ENCODE data around the gene PEX13. TPM values are rescaled to one million over a fixed set of nuclear protein-coding genes. Genes with fewer than 3 reads are reported as not detected.
A peak's percentile ranks its signal among the peaks of the same experiment; 100 is the strongest.

Gene PEX13
- total RNA-seq, 1 experiment from 2014 or later = 32.0 TPM

DNA sequence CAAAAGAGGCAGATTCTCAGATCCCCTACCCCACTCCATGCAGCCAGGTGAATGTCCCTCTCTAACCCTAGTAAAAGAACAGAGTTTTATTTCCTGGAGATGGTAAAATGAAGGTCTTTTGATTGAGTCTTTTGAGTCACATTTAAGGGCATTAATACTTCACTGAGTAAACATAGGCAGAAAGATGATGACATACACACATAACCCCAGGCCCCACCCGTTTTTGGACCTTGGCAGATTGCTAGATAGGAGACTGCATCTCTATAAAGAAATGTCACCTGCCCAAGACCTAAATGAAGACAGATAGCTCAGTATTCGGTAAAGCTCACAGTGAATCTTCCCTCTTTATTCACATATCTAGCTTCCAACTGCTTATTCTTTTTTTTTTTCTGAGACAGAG is 28.3 kb upstream of the PEX13 start:
- CTCF ChIA-PET = no interaction called here

DNA sequence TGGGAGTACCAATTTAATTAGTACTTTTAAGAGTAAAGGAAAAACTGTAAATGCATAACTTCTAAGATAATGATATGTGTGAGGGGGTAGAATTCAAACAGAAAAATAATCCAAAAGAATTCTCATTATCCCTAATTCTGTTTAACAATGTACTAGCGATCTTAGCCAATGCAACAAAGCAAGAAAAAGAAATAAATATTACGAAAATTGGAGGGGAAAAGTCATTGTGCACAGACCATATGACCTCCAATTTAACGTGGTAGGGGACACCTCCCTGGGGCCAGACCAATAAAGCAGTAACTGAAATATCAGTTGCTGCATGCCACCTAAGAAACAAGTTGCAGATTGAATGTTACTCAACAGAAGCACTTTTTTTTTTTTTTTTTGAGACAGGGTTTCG is 25.9 kb upstream of the PEX13 start:
- no peaks in the 10 kb centered on the region for H3K36me3 Mint-ChIP-seq (ENCODE audit: insufficient read depth, unreplicated experiment)
- no peaks in the 10 kb centered on the region for H3K9me3 Mint-ChIP-seq (ENCODE audit: low read depth, unreplicated experiment)
- H3K27me3 Mint-ChIP-seq (ENCODE audit: unreplicated experiment) = no peaks in the 10 kb centered on the region
- DNase-seq = no peak
- TF ChIP-seq, protein P1, sequence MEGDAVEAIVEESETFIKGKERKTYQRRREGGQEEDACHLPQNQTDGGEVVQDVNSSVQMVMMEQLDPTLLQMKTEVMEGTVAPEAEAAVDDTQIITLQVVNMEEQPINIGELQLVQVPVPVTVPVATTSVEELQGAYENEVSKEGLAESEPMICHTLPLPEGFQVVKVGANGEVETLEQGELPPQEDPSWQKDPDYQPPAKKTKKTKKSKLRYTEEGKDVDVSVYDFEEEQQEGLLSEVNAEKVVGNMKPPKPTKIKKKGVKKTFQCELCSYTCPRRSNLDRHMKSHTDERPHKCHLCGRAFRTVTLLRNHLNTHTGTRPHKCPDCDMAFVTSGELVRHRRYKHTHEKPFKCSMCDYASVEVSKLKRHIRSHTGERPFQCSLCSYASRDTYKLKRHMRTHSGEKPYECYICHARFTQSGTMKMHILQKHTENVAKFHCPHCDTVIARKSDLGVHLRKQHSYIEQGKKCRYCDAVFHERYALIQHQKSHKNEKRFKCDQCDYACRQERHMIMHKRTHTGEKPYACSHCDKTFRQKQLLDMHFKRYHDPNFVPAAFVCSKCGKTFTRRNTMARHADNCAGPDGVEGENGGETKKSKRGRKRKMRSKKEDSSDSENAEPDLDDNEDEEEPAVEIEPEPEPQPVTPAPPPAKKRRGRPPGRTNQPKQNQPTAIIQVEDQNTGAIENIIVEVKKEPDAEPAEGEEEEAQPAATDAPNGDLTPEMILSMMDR (IDR thresholded peaks at IDR 0.05; ENCODE audit: unreplicated experiment) = no peak
- peaks cover 8% of the 10 kb centered on the region for H3K4me1 Mint-ChIP-seq (ENCODE audit: low read depth, unreplicated experiment)
- H3K4me3 Mint-ChIP-seq (ENCODE audit: low read depth, unreplicated experiment) = no peak overlapping the region
- intact Hi-C loops (cut with micrococcal nuclease; ENCODE audit: unreplicated experiment) = no loop called here
- H3K27ac Mint-ChIP-seq (ENCODE audit: unreplicated experiment) = no peak overlapping the region
- BruUV-seq (replicated peaks) = no TSS peak
- CTCF ChIA-PET = no interaction called here

More for the DNA sequence above, 28.3 kb upstream of the PEX13 start:
- intact Hi-C loops (cut with micrococcal nuclease; ENCODE audit: unreplicated experiment) = no loop called here
- TF ChIP-seq, protein P1 (IDR thresholded peaks at IDR 0.05; ENCODE audit: unreplicated experiment) = no peak
- H3K27me3 Mint-ChIP-seq (ENCODE audit: unreplicated experiment) = no peaks in the 10 kb centered on the region
- H3K27ac Mint-ChIP-seq (ENCODE audit: unreplicated experiment) = peak overlapping the region; percentile 36
- no peak overlapping the region for H3K4me3 Mint-ChIP-seq (ENCODE audit: low read depth, unreplicated experiment)
- no TSS peak for BruUV-seq (replicated peaks)
- no peaks in the 10 kb centered on the region for H3K9me3 Mint-ChIP-seq (ENCODE audit: low read depth, unreplicated experiment)
- peak; percentile 6 for DNase-seq
- no peaks in the 10 kb centered on the region for H3K36me3 Mint-ChIP-seq (ENCODE audit: insufficient read depth, unreplicated experiment)
- H3K4me1 Mint-ChIP-seq (ENCODE audit: low read depth, unreplicated experiment) = peaks cover 8% of the 10 kb centered on the region

GRCh38 chr2:60992985-60993392 is 24.5 kb upstream of the PEX13 start:
- Mint-ChIP-seq H3K27me3 (ENCODE audit: unreplicated experiment) (no peaks in the 10 kb centered on the region), H3K36me3 (ENCODE audit: insufficient read depth, unreplicated experiment) (no peaks in the 10 kb centered on the region), H3K4me3 (ENCODE audit: low read depth, unreplicated experiment) (no peak overlapping the region), H3K9me3 (ENCODE audit: low read depth, unreplicated experiment) (no peaks in the 10 kb centered on the region), H3K27ac (ENCODE audit: unreplicated experiment) (no peak overlapping the region), H3K4me1 (ENCODE audit: low read depth, unreplicated experiment) (peaks cover 8% of the 10 kb centered on the region)
- intact Hi-C loops (cut with micrococcal nuclease; ENCODE audit: unreplicated experiment) = no loop called here
- CTCF ChIA-PET = interaction anchor here (1.7 kb wide), 1 partner anchor 13 kb away, joined by 3 read pairs; no protein-coding TSS in a partner anchor
- no peak for DNase-seq
- TF ChIP-seq, protein P1 (IDR thresholded peaks at IDR 0.05; ENCODE audit: unreplicated experiment) = no peak
- BruUV-seq (replicated peaks) = no TSS peak

GRCh38 chr2:60994131-60994530 is 23.4 kb upstream of the PEX13 start:
- intact Hi-C loops (cut with micrococcal nuclease; ENCODE audit: unreplicated experiment) = no loop called here
- no peaks in the 10 kb centered on the region for H3K36me3 Mint-ChIP-seq (ENCODE audit: insufficient read depth, unreplicated experiment)
- no peak overlapping the region for H3K27ac Mint-ChIP-seq (ENCODE audit: unreplicated experiment)
- CTCF ChIA-PET = interaction anchor here (0.6 kb wide), 1 partner anchor 1414 kb away, joined by 3 read pairs; no protein-coding TSS in a partner anchor
- no peak for DNase-seq
- no peak overlapping the region for H3K4me3 Mint-ChIP-seq (ENCODE audit: low read depth, unreplicated experiment)
- no TSS peak for BruUV-seq (replicated peaks)
- TF ChIP-seq, protein P1 (IDR thresholded peaks at IDR 0.05; ENCODE audit: unreplicated experiment) = no peak
- no peaks in the 10 kb centered on the region for H3K27me3 Mint-ChIP-seq (ENCODE audit: unreplicated experiment)
- peaks cover 5% of the 10 kb centered on the region for H3K4me1 Mint-ChIP-seq (ENCODE audit: low read depth, unreplicated experiment)
- H3K9me3 Mint-ChIP-seq (ENCODE audit: low read depth, unreplicated experiment) = no peaks in the 10 kb centered on the region
